Limb (tissue), 2 donors: ENCODE results near the gene CDK14.
"Not testable (repeated sequence)": the region's sequence is repeated elsewhere in the genome, so short reads cannot be mapped to it uniquely, and the experiment has no call there.

ENCODE experiments used
- DNase-seq, 2 donors: peaks; one replicate each; pipeline ENCODE4 v3.0.0-alpha.2; 2016; ENCODE audit errors: extremely low spot score in 2 of 2

Gene CDK14

DNA sequence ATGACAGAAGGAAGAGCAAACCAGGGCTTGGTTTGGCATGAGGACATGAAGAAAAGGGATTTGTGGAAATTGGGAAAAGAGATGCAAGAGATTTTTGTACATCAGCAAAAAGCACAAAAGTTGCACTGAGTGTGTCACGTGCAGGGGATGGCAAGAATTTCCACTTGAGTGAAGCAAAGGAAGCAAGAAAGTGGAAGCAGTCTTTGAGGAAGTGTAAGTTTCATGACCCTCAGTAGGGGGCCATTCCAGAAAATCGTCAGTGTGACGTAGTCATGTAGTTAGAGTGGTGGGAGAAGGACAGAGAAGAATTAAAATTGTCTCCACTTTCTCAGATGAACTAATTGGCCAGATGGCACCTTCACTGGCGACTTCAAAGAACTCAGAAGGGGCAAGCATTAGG, 544.9 kb downstream of the CDK14 start:
- DNase-seq, result no peak

DNA sequence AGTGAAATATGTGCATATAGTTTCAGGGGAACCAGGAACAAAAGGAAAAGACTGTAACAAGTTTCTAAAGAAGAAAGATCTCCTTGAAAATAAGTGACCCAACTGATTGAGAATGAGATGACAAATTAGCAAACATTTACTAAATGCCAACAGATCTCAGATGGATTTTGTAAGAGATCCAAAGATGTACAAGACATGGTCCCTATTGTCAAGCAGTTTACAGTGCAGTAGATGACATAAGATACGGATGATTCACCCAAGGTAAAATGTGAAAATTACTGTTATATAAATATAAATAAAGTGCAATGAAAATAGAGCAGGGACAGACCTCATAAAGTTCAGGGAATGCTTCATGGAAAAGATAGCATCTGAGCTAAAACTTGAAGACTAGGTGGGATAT, 546.6 kb downstream of the CDK14 start:
- no peak for DNase-seq

DNA sequence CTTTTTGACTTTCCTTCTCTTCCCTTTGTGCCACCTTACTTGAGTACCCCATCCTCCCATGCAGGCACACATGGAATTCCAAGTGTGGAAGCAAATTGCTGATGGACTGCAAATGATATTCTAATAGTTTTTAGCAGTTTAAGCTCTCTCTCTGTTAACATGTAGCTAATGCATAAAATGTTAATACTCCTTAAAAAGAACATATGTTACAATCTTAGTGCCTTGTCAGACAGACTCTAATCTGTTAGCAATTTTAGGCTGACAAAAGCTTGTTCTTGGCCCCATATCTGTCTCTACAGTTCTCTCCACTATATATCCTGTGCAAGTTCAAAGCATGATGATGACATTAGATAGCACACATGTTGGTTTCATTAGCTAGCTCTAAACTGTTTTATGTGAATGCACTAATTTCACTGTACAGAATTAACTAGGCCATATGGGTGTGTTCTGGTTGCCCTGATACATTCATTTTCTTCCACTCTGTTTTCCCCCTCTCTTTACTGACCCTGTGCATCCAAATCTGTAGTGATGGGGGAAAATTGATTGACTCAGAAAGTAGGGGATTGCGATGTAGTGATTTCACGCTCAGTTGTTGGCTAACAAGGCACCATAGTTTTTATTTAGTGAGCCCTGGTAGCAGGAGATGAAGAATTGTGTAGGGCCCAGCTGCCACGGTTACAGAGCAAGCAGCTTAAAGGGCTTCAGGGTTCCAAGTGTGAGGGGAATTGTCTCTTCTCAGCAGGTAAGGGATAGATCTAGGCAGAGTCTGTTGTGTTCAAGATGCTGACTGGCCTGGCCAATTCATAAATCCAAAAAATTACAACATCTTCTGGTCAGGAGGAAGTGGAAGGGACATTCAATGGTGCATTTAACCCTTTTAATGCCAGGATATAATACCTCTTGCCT, 553.5 kb downstream of the CDK14 start:
- DNase-seq, result peak in 1 of 2 donors; percentile 24

DNA sequence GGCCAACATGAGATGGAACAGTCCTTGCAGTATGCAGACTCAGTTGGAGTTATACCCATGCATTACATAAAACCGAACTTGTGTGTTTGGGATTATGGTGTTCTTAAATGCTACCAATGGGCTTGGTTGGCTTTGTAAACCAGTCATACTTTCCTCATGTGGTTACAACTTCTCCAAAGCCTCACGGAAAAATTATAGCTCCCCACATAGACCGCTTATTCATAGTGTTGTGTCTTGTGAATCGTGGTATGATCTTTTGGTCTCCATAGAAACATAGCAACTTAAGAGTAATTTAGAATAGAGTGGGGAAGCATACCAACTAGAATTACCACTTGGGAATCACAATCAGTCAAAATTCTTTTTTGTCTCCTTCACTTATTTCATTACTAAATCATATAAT, 555.8 kb downstream of the CDK14 start:
- no peak for DNase-seq

DNA sequence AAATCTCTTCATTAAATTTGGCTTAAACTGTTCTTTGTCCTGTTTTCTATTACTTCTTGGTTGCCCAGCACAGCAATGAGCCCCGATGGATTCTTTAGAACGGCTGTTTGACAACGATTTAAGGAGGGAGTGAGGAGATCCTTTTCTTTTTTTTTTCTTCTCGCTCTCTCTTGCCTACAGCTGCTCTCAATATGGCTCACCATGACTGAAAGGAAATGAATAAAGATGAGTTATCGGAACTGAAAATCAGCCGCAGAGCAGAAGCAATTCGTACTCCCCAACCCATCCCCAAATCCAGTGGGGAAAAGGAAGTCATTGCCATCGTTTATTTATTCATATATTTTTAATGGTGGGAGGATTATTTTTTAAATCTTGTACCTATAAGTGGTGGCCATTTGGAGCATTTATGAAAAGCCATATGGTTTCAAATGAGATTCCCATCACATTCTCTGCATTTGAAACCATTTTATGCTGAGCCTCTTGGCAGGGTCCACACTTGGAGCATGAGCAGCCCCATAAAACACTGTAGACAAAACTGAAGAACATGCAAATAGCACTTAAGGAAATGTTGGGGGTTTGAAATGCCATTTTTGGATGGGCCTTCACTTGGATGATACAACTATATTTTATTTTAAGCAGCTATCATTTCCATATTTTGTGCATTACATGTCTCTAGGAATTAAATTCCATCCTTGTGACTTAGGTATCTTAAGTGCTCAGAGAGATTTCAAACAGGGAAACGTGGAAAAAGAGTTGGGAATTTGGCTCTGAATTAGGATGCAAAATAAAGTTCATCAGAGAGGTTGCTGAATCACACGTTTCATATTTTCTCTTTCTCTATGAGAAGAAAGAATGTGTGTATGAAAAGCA, 560.4 kb downstream of the CDK14 start:
- peak in 1 of 2 donors; percentile 28 for DNase-seq

DNA sequence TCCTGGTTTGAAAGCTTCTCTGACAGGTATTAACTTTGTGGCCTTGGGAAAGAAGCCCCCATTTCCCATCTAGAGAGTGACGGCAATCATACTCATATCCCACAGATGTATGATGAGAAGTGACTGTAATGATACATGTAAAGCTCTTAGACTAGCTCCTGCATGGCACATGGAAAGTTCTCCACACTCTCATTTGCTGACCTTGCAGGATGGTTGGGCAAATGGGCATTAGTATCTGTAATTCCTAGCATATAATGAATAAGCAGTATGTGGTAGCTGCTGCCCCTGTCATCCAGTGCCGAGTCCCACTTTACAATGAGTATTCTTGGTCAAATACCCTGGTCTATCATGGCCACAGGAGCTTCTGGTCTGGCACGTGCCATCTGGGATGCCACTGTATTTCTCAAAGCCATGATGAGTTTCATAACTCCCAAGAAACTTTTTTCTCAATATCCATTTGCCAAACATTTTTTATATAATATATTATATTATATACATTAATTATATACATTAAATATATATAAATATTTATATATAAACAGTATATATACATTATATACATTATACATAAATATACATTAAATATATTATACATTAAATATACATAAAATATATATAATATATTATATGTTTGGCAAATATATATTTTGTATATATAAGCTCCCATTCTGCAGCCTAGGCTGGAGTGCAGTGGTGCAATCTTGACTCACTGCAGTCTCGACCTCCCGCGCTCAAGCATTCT, 561.6 kb downstream of the CDK14 start:
- no peak for DNase-seq

DNA sequence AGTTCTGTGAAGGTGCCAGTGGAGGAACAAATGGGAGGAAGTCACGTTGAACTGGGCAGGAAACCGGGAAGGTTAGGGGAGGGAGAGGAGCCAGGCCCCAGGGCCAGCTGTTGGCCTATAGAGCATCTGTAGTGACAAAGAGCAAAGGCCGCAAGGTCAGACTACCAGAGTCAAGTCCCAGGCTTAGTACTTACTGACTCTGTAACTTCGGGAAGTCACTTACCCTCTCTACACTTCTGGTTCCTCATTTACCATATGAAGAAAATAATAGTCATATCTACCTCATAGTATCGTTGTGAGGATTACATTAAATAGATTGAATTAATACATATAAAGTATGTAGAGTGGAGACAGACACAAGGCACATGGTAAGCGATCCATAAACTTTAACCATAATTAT, 566.3 kb downstream of the CDK14 start:
- no peak for DNase-seq

DNA sequence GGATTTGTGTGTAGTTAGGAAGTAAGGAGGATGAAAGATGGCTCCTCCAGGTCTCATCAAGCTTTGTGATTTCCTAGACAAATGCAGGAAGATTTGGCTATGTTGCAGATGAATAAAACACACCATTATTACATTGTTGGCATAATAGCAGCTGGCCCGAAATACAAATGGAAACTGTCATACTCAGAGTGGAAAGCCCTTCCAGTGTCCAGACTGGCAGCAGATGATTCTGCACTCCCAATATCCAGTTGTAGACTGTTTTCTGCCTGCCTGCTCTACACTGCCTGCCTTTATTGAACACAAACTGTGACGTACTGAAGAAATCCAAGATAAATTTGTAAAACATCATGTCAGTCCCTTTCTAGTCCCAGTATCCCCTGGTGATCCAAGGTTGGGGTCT, 568.4 kb downstream of the CDK14 start:
- DNase-seq, result no peak

DNA sequence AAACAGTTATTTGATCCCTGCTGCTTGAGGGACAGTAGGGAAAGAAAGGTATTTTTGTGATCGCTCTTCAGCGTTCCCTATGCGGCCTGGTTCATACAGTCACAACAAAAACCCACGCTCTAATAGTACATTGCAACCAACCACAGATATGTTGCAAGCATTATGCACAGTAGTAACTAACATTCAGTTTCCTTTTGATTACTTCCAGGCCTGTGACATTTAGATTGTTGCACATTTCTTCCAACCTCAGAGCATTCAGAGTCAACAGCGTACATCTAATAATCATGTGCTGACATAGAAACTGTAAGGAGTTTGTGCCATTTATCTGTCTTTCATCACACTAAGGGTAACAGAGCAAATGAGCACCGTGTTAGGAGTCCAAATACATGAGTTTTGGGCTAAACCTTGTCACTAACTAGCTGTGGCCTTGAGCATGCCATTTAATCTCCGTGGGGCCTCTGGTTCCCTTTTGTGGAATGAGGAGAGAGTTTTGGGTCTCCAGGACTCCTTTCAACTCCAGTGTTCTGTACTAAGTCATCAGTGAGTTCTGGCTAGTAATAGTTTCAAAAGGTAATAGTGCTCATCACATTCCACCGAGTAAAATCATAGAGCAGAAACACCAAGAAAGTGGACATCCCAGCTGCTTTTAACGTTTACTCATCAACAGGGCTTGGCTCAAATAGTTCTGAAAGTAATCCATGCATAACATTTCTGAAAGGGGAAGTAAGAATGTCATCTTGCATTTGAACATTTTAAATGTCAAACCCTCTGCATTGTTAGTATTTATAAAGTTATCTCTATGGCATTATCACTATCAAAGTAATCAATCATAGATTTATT, 569.1 kb downstream of the CDK14 start:
- DNase-seq, result no peak

DNA sequence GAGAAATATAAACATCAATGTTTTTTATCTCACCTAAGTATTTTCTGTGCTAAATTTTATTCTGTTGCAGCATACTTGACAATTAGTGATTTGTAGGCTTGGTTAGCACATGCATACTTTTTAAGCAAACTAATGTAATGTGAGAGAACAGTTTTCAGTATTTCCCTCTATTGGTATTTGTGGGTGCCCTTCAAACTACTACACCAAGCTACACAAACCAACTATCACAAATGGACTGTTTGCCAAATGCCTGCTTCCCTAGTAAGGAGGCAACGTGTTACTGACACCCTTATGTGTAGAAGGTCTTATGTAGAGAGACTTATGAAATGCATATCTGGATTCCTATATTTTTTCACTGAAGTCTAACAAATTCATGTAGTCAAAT, 569.7 kb downstream of the CDK14 start:
- no peak for DNase-seq

DNA sequence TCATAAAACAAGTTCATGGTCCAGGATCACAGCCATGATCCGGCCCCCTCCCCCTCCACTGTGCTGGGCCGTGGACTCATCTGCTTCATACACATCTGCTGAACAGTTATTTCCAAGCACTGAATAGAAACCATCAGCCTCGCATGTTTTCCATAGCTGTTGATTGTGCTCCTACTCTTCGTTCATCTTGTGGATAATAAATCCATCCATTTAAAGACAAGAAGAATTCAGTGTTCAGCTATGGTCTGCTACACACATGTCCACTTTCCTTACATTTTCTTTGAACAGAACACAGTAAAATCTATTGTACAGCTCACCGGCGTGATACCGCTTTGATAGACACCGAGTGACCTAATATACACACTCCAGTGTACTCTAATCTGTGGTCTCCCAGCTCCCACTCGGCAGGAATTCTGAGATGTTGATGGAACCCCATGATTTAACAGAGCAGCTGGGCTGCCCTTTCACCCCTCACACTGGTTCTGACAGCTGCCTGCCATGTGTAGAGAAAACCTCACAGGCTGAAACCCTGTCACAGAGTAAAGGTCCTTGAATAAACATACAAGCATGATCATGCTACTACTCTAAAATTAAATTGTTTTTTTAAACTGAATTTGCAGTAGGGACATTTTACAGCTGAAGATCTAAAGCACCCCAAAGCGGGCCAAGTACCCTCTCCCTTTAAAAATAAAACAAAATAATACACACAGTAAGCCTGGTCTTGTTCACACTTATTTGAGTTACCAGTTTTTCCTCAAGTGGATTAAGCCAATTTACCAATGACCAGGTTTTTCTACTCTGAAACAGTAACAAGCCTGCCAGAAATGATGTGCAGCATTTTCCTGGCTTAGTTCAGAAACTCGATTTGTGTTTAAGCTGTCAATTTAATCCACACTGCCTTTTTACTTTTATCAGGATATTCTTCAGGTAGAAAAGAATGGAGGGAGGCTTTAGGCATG, 573.0 kb downstream of the CDK14 start:
- DNase-seq, result peak; percentile 40 to 54

DNA sequence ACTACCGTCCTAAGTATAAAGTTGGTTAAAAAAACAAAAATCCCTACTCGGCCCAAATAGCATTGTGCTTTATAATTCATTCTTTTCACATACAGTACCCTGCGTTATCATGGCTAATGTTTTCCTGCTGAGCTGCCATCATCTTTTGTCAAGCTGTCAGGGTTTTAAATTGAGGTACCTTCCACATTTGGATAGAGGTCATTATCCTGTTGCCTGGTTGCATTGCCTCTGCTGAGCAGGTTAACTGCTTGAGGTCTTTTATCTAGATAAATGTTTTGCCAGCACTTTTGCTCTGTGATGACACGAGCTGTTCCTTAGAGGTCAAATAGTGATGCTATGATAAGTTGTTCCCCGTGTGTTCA, 573.7 kb downstream of the CDK14 start:
- no peak for DNase-seq

DNA sequence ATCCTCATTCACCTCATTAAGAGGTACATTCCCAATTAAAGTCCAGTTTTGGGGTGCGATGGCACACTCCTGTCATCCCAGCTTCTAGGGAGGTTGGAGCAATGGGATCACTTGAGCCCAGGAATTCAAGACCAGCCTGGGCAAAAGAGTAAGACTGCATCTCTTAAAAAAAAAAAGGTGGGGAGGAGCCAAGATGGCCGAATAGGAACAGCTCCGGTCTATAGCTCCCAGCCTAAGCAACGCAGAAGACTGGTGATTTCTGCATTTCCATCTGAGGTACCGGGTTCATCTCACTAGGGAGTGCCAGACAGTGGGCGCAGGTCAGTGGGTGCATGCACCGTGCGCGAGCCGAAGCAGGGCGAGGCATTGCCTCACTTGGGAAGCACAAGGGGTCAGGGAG, 577.1 kb downstream of the CDK14 start:
- DNase-seq, result not testable (repeated sequence)

DNA sequence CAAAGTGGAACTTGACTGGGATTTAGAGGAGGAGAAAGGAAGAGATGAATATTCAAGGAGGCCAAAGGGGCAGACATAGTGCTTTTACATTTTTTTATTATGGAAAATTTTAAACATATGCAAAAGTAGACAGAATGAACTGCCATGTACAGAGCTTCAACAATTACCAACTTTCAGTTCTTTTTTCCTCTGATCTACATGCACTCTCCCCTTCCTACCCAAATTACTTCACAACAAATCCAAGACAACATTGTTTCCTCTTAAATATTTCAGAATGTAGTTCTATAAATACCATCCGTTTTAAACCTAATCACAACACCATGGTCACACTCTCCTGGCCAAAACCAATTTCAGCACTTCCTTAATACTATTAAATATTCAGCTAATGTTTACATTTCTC, 584.6 kb downstream of the CDK14 start:
- no peak for DNase-seq

DNA sequence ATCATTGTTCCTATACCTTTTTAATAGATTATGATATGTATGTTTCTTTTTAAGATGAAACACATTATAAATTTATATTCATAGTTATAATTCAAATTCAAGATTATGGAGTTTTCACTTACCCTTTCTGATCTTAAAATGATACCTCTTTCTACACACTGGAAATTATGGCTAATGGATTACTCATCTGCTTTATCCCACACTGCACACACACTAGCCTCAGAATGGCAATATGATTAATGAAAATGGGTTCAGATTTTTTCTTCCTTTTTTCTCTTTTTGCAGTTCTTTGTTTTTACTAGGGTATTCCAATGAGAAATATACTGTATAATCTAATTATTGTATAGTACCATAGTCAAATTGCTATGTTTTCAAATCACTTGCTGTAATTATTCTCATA, 585.8 kb downstream of the CDK14 start:
- DNase-seq, result no peak

DNA sequence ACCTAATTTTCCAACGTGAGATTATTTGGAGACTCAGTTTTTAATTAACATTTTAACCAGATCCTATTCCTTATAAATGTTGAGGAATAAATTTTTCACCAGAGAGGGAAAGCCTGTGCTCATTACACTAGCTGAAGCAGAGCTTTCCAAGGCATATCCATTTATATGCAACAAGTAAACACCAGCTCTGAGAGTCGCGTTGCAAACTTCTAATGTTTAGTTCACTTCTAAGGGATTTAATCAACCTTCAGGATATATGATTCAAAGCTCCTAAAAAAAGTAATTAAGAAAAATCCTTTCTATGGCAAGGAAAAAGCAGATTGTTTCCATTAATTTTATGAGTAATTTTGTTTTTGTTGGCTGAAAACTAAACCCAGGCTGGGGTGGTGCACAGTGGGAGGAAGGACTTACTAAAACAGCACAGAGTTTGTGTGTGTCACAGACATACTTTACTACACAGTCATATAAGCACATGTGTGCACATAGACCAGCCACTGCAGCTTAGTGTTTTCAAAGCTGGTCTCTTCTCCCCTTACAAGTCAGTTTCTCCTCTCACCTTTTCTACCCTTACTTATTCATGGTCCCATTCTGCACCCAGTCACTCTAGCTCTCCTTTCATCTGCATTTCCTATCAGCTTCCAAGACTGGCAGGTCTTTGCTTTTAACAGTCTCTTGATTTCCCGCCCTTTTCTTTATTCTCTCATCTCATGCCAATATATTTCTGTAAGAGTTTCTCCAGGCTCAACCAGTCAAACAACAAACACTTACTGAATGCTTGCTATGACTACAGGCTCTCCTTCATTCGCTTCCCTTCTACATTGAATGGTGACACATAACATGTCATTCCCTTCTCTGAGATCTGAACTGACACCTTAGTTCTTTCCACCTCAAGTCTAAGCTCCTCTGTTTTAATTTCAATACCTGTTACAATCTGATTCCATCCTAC, 587.0 kb downstream of the CDK14 start:
- DNase-seq, result no peak

DNA sequence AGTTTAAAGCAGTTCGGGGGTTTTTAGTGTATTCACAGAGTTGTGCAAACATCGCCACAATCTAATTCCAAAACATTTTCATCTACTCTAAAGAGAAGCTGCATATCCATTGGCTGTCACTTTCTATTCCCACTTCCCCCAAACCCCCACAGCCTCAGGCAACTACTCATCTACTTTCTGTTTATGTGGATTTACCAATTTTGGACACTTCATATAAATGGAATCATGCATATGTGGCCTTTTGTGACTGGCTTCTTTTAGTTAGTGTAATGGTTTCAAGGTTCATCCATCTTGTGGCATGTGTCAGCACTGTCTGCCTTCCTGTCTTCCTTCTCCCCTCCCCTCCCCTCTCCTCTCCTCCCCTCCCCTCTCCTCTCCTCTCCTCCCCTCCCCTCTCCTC, 589.6 kb downstream of the CDK14 start:
- DNase-seq, result no peak

DNA sequence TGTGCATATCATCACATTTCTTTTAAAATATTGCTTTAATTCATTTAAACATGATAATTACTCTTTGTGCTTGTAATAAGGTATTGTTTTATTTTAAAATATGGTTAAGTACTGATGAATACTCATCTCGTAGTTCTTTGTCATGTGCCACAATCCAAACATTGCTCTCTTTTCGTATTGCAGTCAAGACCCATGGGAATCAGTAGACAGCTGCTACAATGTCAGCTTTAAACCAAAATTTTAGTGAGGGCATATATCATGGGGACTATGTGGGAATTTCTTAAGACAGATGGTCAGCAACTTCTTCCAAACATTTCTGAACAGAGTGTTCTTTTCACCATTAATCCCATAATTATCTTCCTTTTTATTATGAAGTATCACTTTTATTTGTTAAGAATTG, 590.9 kb downstream of the CDK14 start:
- DNase-seq, result no peak

DNA sequence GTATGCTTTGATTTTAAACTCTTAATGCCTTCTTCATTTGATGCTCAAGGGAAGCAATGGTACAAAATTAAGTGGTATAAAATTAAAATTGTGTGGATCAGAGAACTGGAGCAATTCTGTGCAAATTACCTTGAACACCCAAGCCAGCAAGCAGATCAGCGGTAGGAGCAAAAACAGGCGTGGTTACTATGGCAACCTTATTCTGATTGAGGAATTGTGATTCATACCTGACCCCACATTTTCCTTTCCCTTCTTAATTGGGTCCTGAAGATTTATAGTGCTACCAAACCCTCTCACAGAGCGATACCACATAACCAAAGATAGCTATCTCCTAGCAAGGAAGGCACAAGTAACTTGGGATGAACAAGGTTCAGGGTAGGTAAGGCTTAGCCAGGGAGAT, 595.6 kb downstream of the CDK14 start:
- no peak for DNase-seq
